HG03460 (cell line): ENCODE measurements around the gene ZBED3.
"Not testable (repeated sequence)": the region's sequence is repeated elsewhere in the genome, so short reads cannot be mapped to it uniquely, and the experiment has no call there.

Experiments used
- ATAC-seq: cut with Tn5 transposase; IDR thresholded peaks from one replicate; pipeline ENCODE4 v1.9.1; 2021; ENCODE audit not compliant: unreplicated experiment

The ZBED3 gene, protein sequence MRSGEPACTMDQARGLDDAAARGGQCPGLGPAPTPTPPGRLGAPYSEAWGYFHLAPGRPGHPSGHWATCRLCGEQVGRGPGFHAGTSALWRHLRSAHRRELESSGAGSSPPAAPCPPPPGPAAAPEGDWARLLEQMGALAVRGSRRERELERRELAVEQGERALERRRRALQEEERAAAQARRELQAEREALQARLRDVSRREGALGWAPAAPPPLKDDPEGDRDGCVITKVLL

DNA sequence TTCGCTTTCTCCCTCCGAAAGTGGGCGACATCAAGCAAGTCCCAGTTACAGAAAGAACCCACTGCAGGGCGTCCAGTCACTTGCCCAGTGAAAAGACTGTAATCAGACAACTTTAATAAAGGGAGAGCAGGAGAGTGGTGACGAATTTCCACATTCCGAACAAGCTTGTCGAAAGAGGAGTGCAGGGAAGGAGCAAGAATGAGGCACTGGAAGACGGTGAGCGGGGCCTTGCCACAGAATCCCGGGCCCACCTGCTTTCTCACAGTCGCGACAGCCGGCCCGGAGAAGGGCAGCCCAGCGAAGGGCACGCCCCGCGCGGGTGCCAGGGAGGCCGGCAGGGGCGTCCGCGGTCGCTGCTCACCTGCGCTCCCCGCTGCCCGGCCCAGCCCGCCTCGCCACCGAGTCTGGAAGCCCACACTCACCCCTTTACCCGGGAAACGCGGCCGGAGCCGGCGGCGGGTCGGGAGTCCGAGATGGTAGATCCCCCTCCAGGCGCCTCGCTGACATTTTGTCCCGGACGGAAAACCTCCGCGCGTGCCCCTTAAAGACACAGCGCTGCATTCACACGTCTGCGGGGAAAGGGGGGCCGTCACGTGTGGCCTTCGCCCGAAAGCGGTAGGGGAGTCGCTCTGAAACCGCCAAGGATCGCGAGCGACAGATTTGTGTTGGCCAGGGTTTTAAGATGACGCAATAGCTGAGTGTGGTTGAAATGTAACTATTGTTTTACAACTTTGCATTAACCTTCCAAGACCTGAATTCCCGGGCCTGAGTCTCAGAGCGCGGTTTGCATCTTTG, at the start of gene ZBED3:
Gene ZBED3 (minus strand): TSS at position 597 of the 795 bp plus-strand sequence. CDS start 9,407 bp downstream, outside the sequence.
- ATAC-seq: peak; percentile 63

DNA sequence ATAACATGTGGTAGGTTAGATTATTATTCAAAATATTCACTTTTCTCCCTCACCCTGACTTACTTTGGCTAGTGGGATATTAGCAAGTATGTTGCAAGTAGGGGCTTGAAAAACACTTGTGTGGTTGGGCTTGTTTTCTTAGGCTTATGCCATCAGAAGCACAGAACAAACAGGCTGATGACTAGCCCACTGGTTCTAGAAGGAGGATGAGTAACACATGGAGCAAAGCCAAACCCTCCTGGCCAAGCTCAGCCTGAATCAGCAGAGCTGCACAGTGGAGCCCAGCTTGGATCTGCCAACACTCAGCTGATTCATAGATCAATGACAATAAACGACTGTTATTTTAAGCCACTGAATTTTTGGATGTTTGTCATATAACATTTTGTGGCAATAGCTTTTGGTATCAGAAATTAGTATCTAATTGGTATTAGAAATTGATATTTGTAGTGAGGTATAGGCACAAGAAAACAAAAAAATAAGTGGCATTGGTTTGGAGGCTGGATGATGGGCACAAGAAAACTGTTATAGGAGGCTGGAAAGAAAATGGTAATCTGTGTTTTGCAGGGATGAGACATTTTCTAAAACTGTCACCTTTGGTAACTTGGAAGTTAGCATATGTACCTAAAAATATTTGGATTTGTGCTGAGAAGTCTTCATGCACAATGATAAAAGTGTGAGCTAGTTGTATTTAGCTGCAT, 46.1 kb upstream of the ZBED3 start:
- no peak for ATAC-seq

DNA sequence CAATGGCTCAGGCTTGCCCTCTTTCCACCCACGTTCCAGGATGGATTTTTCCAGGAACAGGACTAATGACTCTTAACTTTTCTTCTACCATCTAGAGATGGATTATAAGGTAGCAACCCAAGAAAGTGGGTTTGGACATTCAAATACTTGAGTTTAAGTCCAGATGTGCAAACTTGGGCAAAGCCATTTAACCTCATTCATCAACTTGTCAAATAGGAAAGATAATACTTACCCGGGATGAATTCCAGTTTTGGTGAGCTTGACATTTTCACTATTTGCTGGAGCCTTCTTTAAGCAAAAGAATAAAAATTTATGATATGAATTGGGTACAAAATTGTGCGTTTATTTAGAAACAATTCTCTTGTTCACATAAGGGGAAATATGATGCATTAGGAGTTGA, 44.3 kb upstream of the ZBED3 start:
- ATAC-seq: no peak

DNA sequence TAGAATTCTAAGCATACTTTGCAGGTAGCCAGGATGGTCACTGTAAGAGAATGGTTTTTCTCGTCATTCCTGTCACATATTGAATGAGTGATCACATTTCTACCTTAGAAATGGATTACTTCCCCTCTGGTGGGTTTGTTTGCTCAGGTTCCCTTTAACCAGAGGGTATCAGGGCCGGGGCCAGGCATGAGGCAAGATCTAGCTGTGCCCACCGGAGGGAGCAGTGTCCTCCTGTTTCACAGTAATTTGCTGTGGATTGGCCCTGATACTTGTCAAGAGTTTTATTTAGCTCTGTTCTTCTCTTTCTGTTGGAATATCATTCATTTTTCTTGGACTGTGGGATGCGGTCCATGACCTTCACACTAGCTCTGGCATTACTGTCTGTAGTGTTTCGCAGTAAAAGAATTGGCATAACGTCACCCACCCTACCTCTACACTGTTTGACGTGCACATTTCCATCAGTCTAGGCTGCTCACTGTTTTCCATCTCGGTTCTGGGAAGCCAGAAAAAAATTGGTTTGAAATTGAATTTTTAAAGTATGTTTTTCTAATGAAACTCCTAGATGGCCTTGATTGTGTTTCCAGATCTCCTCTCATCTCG, 42.4 kb upstream of the ZBED3 start:
- no peak for ATAC-seq

DNA sequence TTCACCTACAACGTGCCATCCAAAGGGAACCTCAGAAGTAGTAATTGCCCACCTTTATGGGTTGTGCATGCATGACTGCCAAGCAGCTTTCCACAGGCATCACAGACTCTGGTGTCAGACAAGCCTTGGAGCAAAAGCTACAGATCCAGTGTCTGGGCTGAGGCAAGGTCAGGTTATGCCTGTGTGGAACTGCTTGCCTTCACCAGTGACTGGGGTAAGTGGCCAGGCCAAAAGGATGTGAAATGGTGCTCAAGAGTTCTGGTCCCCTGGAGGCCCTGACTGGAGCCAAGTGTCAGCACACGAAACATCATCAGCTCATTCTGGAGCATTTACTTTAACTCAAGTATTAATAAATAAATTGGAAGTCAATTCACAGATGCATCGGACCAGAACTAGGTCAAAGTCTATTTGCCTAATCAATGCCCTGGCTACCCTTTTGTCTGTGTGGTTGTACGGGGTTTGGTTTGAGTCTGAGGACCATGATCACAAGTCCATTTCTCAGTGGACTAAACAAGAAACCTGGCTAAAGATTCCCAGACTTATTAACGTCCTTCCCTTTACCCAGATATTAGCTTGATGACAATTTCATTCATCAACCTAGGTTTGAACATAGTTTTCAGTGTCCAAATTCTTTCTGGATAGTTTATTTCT, 41.5 kb upstream of the ZBED3 start:
- ATAC-seq: no peak

DNA sequence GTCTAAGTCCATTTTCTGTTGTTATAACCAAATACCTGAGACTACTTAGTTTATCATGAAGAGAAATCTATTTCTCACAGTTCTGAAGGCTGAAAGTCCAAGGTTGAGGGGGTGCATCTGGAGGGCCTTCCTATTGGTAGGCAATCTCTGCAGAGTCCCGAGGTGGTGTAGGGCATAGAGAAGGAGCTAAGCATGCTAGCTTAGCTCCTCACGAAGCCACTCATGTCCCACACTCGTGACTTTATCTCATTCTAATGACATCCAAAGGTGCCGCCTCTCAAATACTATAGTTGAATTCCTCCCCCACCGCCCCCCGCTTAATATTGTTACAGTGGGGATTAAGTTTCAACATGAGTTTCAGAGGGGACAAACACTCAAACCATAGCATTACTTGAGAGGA, 36.0 kb upstream of the ZBED3 start:
- no peak for ATAC-seq

DNA sequence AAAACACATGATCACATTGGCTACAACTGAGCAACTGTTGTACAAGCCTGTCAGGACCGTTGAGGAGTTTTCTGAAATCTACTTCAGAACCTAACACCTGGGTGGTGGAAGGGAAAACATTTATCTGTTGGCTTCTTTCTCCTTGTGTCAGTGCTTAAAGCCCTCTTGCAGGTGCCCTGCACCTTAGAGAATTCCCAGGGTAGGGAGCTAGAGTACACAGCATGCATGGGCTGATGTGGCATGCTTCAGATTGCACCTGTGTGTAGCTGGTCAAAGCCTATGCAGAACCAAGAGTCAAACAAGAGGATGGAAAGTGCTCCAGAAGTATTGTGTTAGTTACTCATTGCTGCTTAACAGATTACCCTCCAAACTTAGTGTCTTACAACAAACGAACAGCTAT, 33.6 kb upstream of the ZBED3 start:
- ATAC-seq: no peak

DNA sequence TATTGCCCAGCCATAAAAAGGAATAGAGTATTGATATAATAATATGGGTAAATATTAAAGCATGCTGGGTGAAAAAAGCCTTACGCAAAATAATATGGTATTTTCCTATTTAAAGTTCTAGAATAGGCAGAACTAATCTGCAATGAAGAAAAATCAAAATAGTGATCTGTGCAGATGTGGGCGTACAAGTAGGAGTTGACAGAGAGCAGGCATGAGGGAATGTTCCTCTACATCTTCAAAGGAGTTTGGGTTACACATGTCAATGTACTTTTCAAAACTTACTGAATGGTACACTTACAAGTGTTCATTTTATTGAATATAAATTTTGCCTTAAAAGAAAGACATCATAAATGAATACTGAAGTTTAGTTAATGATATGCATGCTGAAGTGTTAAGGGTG, 33.0 kb upstream of the ZBED3 start:
- no peak for ATAC-seq

DNA sequence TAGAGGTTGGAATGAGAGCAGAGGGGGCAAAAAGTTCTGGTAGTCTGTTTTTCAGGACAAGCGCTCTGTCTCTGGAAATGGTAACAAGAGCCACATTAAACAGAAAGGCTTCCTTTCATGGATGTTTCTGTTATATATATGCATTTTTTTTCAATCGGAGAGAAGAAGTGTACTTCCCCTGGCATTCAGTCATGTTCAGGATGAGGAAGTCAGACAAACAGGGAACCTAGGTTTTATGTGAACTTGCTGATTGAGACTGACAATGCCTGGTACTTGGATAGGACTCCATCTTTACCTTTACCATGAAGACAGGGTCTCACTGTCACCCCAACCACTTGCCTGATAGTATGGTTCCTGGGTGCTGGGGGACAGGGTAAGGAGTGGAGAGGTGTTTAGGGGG, 30.1 kb upstream of the ZBED3 start:
- no peak for ATAC-seq

DNA sequence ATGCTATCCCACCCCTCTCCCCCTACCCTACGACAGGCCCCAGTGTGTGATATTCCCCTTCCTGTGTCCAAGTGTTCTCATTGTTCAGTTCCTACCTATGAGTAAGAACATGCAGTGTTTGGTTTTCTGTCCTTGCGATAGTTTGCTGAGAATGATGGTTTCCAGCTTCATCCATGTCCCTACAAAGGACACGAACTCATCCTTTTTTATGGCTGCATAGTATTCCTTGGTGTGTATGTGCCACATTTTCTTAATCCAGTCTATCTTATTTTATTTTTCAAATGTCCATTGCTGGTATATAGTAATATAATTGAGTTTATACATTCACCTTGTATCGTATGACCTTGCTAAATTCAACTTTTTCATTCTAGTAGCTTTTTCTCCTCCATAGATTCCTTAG, 19.9 kb upstream of the ZBED3 start:
- ATAC-seq: not testable (repeated sequence)

DNA sequence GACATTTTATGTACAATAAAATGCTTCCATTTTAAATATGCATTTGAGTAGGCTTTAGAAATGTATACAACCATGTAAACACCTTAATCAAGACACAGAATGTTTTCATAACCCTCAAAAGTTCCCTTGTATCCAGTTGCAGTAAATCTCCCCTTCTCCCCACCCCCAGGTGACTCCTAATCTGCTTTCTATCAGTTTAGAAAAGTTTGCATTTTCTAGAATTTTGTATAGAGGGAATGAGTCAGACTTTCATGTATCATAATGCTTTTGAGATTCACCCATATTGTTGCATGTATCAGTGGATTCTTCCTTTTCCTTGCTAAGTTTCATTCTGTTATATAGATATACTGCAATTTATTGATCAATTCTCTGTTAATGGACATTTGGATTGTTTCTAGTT, 17.7 kb upstream of the ZBED3 start:
- no peak for ATAC-seq

DNA sequence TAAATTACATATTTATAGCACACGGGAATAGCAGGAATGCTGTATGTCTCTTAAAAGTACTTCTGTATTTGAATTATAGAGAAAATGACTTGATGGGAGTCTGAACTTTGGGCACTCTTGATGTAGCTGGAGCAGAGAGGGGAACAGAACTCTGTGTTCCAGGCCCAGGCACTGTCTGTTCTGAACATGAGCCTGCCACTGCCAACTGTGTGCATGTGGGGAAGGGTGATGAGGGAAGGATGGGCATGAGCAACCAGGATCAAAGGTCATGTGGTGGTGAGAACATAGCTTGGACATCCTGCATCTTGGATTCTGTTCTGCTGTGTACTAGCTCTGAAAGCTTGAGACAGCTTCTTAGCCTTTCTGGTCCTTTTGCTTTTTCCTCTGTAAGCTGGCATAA, 16.4 kb upstream of the ZBED3 start:
- no peak for ATAC-seq

DNA sequence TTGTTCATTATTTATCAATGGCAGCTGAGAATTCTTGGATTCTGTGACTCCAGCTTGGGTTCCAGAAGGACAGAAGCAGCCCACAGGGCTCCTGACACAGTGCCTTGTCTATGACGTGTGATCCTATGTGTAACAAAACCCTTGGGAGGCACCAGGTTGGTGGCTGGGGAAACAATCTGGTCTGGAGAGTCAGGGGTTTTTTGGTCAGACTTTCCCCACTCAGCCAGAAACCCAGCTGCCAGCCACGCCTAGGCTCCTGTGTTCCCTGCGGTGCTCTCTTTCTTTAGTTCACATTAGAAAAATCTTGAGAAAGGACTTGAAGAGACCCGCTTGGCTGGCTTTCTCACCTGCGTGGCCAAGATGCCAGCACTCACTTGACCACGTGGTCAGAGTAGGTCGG, 15.5 kb upstream of the ZBED3 start:
- ATAC-seq: no peak

DNA sequence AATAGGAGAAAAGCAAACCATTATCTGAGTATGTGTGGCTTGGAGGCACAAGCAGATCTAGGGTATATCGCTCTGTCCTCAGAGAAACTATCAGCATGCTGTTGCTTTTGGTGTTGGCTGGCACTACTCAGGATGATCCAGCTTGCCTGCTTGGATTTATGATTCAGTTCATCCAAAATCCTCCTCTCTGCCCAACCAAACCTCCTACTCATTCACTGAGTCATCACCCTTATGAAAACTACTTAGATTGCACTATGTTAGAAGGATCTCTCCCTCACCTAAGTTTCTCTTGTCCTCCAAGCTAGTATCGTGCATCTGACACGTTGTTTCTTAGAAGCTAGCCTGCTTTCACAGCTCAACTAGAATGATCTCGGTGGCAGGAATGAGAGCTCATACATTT, 14.2 kb upstream of the ZBED3 start:
- ATAC-seq: no peak

DNA sequence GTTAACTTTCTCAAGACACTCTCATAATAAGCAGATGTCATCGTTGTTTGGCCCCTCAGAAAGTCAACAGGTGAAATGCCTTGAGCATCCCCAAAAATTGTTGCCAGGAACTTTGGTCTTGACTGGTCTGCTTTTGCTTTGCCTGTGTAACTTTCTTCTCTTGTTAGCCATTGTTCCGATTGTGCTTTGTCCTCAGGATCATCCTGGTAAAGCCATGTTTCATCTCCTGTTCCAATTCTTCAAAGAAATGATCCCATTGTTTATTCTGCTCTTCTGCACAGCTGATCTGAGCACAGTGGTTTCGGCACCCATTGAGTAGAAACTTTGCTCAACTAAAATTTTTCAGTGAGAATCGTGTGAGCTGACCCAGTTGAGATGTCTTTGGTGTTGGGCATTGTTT, 8.1 kb upstream of the ZBED3 start:
- ATAC-seq: no peak

DNA sequence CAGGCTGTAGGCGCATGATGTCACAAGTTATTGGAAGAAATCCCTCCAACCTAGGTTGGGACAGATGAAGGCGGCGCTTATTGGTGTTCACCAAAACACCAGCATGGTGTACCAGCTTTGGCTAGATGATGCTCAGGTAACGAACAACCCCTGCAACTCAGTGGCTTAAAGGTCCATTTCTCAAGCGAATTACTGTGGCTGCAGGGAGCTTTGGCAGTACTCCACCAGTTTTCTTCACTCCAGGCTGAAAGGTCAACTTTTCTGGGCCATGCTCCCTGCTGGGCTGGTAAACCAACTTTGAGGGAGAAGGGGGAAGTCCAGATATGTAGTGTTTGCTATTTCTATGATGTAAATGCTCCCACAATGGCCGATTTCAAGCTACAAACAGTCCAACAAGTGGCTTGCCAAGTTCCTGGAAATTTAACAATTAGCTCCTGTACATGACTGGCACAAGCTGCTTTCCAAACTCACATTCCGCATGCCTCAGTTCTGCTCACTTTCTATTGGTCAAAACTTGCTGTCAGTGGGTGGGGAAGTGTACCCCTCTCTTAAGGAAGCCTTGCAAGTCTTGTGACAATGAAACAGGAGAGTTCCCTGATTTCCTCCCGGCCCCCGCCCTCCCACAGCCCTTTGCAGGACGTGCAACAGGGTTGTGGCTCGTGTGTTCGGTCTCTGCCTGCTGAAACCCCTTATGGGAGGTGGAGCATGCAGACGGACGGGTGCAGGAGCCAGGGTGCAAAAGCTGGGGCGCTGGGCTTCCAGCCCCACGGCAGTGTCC, 588 bp upstream of the ZBED3 start:
- ATAC-seq: no peak

DNA sequence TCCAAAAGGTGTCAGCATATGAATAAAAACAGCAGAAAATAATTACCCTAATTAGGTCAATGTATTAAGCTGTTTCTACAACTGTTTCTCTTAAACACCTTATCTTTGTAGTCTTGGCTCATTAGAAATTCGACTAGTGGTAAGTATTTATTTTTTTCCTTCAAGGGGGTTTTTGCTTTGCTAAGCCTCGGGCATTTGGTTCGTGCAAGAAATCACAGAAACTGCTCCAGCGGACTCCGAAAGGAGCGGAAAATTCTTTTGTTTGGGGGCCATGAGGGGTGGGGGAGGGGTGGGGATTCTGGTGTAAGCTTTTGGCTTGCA, 757 bp downstream of the ZBED3 start:
- no peak for ATAC-seq

DNA sequence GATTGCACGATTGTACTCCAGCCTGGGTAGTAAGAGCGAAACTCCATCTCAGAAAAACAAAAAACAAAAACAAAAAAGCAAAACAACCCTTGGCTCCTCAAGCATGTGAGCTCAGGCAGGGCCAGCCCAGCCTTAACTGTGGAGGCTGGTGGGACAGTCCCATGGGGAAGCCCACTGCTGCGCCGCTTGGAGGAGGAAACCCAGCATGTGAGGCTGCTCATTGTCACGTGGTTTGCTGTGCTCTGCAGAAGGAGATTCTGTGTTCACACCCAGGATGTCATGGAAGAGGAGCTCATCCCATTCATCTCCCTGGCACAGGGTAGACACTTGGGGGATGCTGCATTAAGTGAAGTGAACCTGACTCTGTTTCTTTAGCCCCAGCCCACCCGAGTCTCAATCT, 4.0 kb downstream of the ZBED3 start:
- ATAC-seq: no peak

DNA sequence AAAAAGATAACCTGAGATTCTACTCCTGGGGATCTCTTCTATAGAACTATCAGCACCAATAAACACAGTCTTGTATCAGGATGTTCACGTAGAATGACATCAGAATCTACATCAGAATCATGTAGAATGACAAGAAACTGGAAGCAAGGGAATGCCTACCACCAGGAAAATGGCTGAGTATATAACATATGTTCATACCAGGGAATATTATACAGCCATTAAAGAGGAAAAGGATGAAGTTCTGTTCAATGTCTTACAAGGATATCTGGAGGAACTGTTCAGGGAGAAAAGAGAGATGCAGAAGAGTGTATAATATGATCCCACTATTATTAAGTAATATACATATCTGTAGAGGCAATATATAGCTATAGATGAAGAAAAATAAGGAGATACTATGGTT, 4.8 kb downstream of the ZBED3 start:
- no peak for ATAC-seq

DNA sequence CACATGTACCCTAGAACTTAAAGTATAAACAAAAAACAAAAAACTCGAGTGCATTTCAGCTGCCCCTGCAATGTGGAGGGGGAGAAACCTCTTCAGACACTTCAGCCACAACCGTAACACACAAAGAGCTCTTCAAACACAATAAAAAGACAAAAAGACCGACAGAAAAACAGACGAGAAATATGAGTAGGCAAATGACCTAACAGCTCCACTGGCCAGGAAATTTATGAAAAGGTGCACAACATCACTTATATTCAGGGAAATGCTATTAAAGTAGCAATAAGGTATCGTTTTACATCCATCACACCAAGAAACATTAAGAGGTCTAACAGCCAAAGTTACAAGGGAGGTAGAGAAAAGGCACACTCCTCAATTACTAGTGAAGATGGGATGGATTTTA, 6.2 kb downstream of the ZBED3 start:
- ATAC-seq: no peak

DNA sequence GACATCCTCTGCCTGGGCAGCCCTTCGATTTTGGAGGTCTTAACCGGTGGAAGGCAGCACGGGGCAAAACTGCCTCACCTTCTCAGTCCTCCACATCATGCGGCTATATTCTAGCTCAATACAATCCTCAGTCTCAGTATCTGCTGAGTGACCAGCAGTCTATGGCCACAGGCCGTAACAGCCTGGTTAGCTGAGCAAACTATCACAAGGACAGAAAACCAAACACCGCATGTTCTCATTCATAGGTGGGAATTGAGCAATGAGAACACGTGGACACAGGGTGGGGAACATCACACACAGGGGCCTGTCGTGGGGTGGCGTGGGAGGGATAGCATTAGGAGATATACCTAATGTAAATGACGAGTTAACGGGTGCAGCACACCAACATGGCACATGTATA, 6.6 kb downstream of the ZBED3 start:
- ATAC-seq: not testable (repeated sequence)
